GM12892 (cell line): ENCODE data around the gene BEST4.

Experiments used
- DNase-seq: peaks from one replicate; pipeline ENCODE4 v3.0.0; 2011; ENCODE audit not compliant: insufficient read length
- FAIRE-seq: peaks from 2 replicates; lab custom pipeline; 2011; peaks lifted over from hg19 to GRCh38; lab: Jason Lieb, UNC
- POLR2A ChIP-seq: IDR thresholded peaks from 2 replicates; pipeline ENCODE4 v1.6.1; 2011; ENCODE audit warnings: low read depth, low read length, control low read depth
- POLR2AphosphoS5 ChIP-seq: IDR thresholded peaks from 2 replicates; pipeline ENCODE4 v1.6.1; 2011; ENCODE audit warnings: low read depth, low read length, control low read depth
- TAF1 ChIP-seq: IDR thresholded peaks from 2 replicates; pipeline ENCODE4 v1.6.1; 2011; ENCODE audit warnings: low read depth, mild to moderate bottlenecking, control low read depth, low read length, borderline replicate concordance

BEST4 gene

GRCh38 chr1:44790968-44791801, 3.2 kb upstream of the BEST4 start:
- no peak for DNase-seq
- TF ChIP-seq POLR2A (no peak), POLR2AphosphoS5 (no peak), TAF1 (no peak)
- no peak for FAIRE-seq

GRCh38 chr1:44787506-44787905, 464 bp downstream of the BEST4 start:
- FAIRE-seq (no peak), DNase-seq (no peak)
- TF ChIP-seq POLR2A: no peak
- TF ChIP-seq POLR2AphosphoS5: no peak
- no peak for TF ChIP-seq TAF1

GRCh38 chr1:44786841-44787426, 1.0 kb downstream of the BEST4 start:
- FAIRE-seq (no peak), DNase-seq (no peak)
- TF ChIP-seq TAF1 (no peak), POLR2AphosphoS5 (no peak), POLR2A (no peak)

DNA sequence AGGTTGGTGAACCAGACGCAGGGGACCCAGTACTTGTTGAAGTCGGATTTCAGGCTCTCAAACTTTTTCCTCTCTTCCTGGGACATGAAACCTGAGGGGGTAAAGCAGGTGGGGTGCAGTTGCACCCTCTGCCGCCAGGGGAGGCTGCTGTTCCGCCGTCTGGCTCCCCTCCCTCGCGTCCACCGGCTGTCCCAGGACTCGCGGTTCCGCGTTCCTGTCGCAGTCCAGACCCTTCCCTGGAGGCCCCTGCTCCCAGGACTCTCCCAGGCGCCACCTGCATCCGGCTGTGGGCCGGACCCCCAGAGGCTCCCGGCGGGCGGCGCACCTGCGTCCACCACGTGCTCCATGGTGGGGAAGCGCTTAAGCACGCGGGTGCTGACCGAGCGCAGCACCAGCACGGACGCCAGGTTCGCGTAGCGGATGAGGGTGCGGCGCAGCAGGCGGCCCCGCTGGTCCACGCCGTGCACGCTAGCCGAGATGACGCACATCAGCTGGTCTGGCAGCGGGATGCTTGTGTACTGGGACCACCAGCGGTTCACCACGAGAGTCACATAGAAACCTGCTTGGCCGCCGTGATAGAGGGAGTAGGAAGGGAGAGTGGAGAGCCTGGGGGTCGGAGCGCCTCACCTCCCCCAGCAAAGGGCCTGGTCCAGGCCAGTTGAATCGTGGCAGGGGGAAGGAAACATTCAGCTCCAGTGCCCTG, 1.7 kb downstream of the BEST4 start:
- 0 out of 2 replicates have a peak, but pooled peaks have one; percentile 15 for TF ChIP-seq TAF1
- no peak for TF ChIP-seq POLR2AphosphoS5
- TF ChIP-seq POLR2A: no peak
- peak; percentile 90 for FAIRE-seq
- peak; percentile 79 for DNase-seq

DNA sequence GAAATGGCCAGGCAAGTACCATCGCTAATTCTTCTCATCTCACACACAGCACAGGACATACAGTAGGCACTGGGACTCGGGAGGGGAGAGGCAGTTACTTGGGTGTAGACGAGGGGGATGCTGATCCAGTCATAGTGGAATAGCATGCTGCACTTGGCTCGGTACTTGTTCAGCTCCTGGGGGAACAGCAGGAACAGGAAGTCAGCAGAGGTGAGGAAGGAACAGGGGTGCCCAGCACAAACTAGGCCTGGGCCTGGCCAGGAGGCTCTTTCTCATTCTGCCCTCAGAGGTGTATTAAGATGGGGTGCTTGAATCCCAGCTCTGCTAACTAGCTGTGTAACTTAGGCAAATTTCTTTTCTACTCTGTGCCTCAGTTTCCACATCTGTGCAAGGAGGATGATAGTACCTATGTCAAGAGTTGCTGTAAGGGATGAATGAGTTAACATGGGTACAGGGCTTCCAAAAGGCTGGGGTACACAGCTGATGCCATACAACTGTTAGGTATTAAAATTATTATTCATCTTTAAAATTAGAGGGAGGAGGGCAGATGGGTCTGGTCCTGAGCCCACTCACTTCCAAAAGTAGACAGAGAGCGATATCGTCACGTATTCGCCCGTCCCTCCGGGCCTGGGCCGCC, 2.4 kb downstream of the BEST4 start:
- DNase-seq: no peak
- no peak for TF ChIP-seq TAF1
- FAIRE-seq: no peak

GRCh38 chr1:44785029-44785380, 3.0 kb downstream of the BEST4 start:
- no peak for FAIRE-seq

DNA sequence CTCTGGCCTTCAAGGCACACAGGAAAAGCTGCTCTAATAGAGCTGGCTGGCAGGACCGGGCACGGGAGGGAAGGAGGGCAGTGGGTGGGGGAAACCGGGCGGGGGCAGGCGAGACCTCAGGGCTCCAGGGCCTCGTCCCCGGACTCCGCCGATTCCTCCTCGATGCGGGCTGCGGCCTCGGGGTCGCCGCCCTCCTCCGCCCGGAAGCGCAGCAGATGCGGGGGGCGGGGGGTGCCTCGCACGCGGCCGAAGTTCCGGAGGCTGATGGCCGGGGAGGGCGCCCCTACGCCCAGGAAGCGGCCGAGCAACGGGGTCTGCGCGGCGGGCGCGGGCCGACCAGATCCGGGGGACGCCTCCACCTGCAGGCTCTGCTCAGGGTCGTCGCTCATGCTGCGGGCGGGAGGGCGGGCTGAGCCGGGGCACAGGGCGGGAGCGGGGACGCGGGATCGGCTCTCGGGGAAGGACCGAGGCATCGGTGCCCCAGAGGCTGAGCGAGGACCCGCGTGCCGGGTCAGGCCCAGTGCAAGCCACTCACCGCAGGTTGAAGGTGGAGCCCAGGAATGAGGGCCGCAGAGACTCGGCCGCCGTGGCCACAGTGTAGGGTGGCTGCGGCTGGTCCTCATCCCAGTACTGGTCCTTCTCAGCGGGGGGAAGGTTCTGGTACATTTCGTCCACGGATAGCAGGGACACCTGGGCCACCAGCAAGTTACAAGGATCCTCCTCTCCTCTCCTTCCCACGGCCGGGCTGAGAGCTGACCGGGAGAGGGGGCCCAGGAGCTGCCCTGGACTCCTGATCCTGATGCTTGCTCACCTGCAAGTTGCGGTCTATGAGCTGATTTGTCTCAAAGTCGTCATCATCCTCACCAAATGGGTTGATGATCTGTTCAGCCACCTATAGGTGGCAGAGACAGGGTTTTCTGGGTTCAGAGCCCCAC, 3.6 kb downstream of the BEST4 start:
- TF ChIP-seq TAF1: peak; percentile 43; the same call in 1 of the 2 replicates
- no peak; the same call in none of the 2 replicates for TF ChIP-seq POLR2AphosphoS5
- TF ChIP-seq POLR2A: peak; percentile 52; the same call in 1 of the 2 replicates
- FAIRE-seq (no peak), DNase-seq (no peak)

More at GRCh38 chr1:44785029-44785380, 3.0 kb downstream of the BEST4 start:
- TF ChIP-seq TAF1: no peak
- TF ChIP-seq POLR2AphosphoS5: no peak
- TF ChIP-seq POLR2A: no peak
- no peak for DNase-seq

- FAIRE-seq: no peak
- TF ChIP-seq POLR2A: no peak
- TF ChIP-seq TAF1: no peak
- no peak for TF ChIP-seq POLR2AphosphoS5
- DNase-seq: no peak
Measured at GRCh38 chr1:44783697-44784093, 4.3 kb downstream of the BEST4 start.

DNA sequence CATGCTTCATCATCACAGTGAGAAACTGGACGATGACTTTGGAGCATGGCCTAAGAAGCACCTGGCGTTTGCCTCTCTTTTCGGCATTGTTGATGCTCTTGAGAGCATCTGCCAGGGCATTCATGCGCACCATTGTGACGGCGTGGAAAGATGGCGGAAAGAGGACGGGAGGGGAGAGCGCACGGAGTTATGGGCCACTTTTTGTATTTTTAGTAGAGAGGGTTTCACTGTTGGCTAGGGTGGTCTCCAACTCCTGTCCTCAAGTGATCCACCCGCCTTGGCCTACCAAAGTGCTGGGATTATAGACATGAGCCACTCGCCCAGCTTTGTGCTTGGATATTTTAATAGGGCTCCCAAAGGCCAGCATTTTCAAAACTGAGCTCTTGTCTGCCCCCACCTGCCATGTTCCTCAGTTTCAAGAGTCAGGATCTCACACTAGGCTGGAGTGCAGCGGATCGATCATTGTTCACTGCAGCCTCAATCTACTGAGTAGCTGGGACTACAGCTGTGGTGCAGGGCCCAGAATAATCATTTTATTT, 7.3 kb downstream of the BEST4 start:
- FAIRE-seq (no peak), DNase-seq (no peak)
- TF ChIP-seq POLR2A: peak; percentile 58; the same call in 1 of the 2 replicates
- TF ChIP-seq POLR2AphosphoS5: peak; percentile 48; the same call in 1 of the 2 replicates
- TF ChIP-seq TAF1: no peak

DNA sequence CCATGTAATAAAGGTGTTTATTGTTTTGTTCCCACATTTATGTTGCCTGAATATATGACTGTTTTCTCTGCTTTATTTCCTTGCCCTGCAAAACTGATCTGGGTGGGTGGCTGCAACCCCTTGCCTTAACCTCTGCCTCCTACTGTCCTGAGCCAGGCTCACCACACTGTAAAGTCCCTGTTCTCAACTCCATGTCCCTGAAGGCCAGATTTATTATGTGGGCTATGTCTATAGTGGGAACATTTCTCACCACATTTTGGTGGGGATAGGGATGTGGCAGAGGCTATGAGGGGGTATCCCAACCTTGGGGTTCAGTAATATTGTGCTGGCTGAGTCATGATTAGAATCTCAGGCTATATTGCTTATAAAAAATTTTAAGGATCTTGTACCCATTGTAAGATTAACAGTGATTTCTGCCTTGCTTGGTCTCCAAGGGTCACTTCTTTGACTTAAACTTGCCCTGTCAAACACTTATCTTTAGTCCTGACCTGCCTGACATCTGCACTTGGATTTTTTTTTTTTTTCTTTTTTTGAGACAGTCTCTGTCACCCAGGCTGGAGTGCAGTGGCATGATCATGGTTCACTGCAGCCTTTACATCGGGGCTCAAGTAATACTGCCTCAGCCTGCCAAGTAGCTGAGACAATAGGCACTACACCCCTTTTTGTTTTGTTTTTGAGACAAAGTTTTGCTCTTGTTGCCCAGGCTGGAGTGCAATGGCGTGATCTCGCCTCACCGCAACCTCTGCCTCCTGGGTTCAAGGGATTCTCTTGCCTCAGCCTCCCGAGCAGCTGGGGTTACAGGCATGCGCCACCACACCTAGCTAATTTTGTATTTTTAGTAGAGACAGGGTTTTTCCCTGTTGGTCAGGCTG, 9.0 kb downstream of the BEST4 start:
- no peak for DNase-seq
- no peak for FAIRE-seq
- TF ChIP-seq TAF1 (no peak), POLR2A (no peak; the same call in none of the 2 replicates), POLR2AphosphoS5 (no peak)
